IMR-90 (cell line): ENCODE data around the gene AKT1S1. TPM values are rescaled to one million over a fixed set of nuclear protein-coding genes. Genes with fewer than 3 reads are reported as not detected.

Experiments used
- ATAC-seq: fragments of 200-7000 bp; cut with Tn5 transposase; 2 replicates; pipeline ENCODE4 v1.9.1; 2020; ENCODE audit warnings: low read depth, mild to moderate bottlenecking, moderate library complexity
- BruUV-seq: library from RNA; stranded (reverse); fragments of 400-500 nt; replicated peaks from 2 replicates; lab custom pipeline; 2021; lab: Mats Ljungman, UMichigan
- CTCF ChIA-PET: fragments of 300-600 bp; formaldehyde crosslinking; extraction: SDS; loops from one replicate; lab custom pipeline; 2021; ENCODE audit warnings: antibody characterized with exemption; lab: Yijun Ruan, JAX
- POLR2A ChIA-PET: fragments of 300-600 bp; sonication (Branson Sonifier 250); formaldehyde crosslinking; loops from one replicate; lab custom pipeline; 2022; ENCODE audit warnings: antibody characterized with exemption; ENCODE audit not compliant: unreplicated experiment; lab: Charles Lee
- DNase-seq: peaks from one replicate; pipeline ENCODE4 v3.0.0; 2013
- H2AFZ ChIP-seq: replicated peaks from 2 replicates; pipeline ENCODE3; 2013; ENCODE audit warnings: low read length, mild to moderate bottlenecking; ENCODE audit not compliant: poor library complexity
- H2AK5ac ChIP-seq: 2 replicates; pipeline ENCODE4 v1.6.1; 2013; ENCODE audit warnings: low read depth, low read length, inconsistent platforms
- H2AK9ac ChIP-seq: replicated peaks from 2 replicates; pipeline ENCODE3; 2013; ENCODE audit warnings: mild to moderate bottlenecking, low read depth, low read length, moderate library complexity; ENCODE audit not compliant: poor library complexity
- H2BK120ac ChIP-seq: 2 replicates; pipeline ENCODE4 v1.6.1; 2013; ENCODE audit warnings: low read depth, low read length, inconsistent platforms
- H2BK15ac ChIP-seq: 3 replicates; pipeline ENCODE4 v1.6.1; 2013; ENCODE audit warnings: low read depth, low read length, inconsistent platforms
- H2BK20ac ChIP-seq: 2 replicates; pipeline ENCODE4 v1.6.1; 2013; ENCODE audit warnings: low read depth, mild to moderate bottlenecking, inconsistent platforms, low read length, moderate library complexity
- H2BK5ac ChIP-seq: 2 replicates; pipeline ENCODE4 v1.6.1; 2013; ENCODE audit warnings: mild to moderate bottlenecking, low read depth, low read length, inconsistent platforms; ENCODE audit not compliant: poor library complexity, severe bottlenecking
- H3K14ac ChIP-seq: replicated peaks from 2 replicates; pipeline ENCODE4 v1.6.1; 2013; ENCODE audit warnings: low read depth, low read length, inconsistent platforms
- H3K18ac ChIP-seq: 2 replicates; pipeline ENCODE4 v1.6.1; 2013; ENCODE audit warnings: low read depth, low read length, control low read depth
- H3K23ac ChIP-seq: 2 replicates; pipeline ENCODE4 v1.6.1; 2013; ENCODE audit warnings: low read depth, low read length, inconsistent platforms
- H3K27ac ChIP-seq: 2 replicates; pipeline ENCODE4 v1.5.1; 2013; ENCODE audit warnings: mild to moderate bottlenecking, control low read depth, low read length; ENCODE audit not compliant: insufficient read depth
- H3K27me3 ChIP-seq: 2 replicates; pipeline ENCODE4 v1.6.1; 2013; ENCODE audit warnings: low read length; ENCODE audit not compliant: control insufficient read depth, insufficient read depth
- H3K36me3 ChIP-seq: 2 replicates; pipeline ENCODE4 v1.6.1; 2013; ENCODE audit warnings: low read length, mixed read lengths; ENCODE audit not compliant: control insufficient read depth, insufficient read depth
- H3K4ac ChIP-seq: 2 replicates; pipeline ENCODE4 v1.6.1; 2013; ENCODE audit warnings: low read depth, low read length, inconsistent platforms
- H3K4me1 ChIP-seq: 2 replicates; pipeline ENCODE4 v1.6.1; 2013; ENCODE audit warnings: low read length, mixed read lengths; ENCODE audit not compliant: control insufficient read depth, insufficient read depth
- H3K4me2 ChIP-seq: 2 replicates; pipeline ENCODE4 v1.6.1; 2013; ENCODE audit warnings: low read depth, mild to moderate bottlenecking, control low read depth, low read length, moderate library complexity
- H3K4me3 ChIP-seq: 2 replicates; pipeline ENCODE4 v1.5.1; 2013; ENCODE audit warnings: low read depth, mild to moderate bottlenecking, control low read depth, low read length, moderate library complexity; ENCODE audit not compliant: insufficient read depth
- H3K56ac ChIP-seq: 2 replicates; pipeline ENCODE4 v1.6.1; 2013; ENCODE audit warnings: low read length, inconsistent platforms; ENCODE audit not compliant: insufficient read depth; ENCODE audit errors: extremely low read depth
- H3K79me1 ChIP-seq, 2 experiments: 2 replicates each; pipeline ENCODE4 v1.6.1; 2013; ENCODE audit warnings: low read length in 2 of 2, inconsistent platforms in 1 of 2, low read depth in 1 of 2
- H3K9ac ChIP-seq: 2 replicates; pipeline ENCODE4 v1.6.1; 2013; ENCODE audit warnings: low read depth, low read length, control low read depth
- H3K9me1 ChIP-seq: 2 replicates; pipeline ENCODE4 v1.6.1; 2013; ENCODE audit warnings: low read length, inconsistent platforms; ENCODE audit not compliant: insufficient read depth
- H3K9me3 ChIP-seq: 2 replicates; pipeline ENCODE4 v1.6.1; 2013; ENCODE audit warnings: low read length; ENCODE audit not compliant: control insufficient read depth, insufficient read depth
- H4K20me1 ChIP-seq: 2 replicates; pipeline ENCODE4 v1.6.1; 2013; ENCODE audit warnings: low read length, inconsistent platforms; ENCODE audit not compliant: insufficient read depth
- H4K5ac ChIP-seq: 2 replicates; pipeline ENCODE4 v1.6.1; 2013; ENCODE audit warnings: mild to moderate bottlenecking, low read depth, low read length, control low read depth
- H4K8ac ChIP-seq, 2 experiments: 2 replicates each; pipeline ENCODE4 v1.6.1; 2013; ENCODE audit warnings: low read depth in 2 of 2, low read length in 2 of 2, control low read depth in 1 of 2, inconsistent platforms in 1 of 2
- H4K91ac ChIP-seq: 2 replicates; pipeline ENCODE4 v1.6.1; 2013; ENCODE audit warnings: low read depth, low read length, inconsistent platforms; ENCODE audit not compliant: insufficient read depth
- ELK1 ChIP-seq: fragments of 150-350 bp; IDR thresholded peaks from 2 replicates; pipeline ENCODE4 v1.6.1; 2016; ENCODE audit warnings: low read depth, mild to moderate bottlenecking, low read length, moderate library complexity, borderline replicate concordance
- MAFK ChIP-seq: IDR thresholded peaks from 2 replicates; pipeline ENCODE4 v1.6.1; 2012; ENCODE audit warnings: low read depth, low read length, improper control_type of control experiment
- NFE2L2 ChIP-seq: fragments of 150-350 bp; IDR thresholded peaks from 2 replicates; pipeline ENCODE4 v1.6.1; 2016; ENCODE audit warnings: low read depth, mild to moderate bottlenecking, low read length
- RAD21 ChIP-seq: IDR thresholded peaks from 2 replicates; pipeline ENCODE4 v1.6.1; 2012; ENCODE audit warnings: low read length, improper control_type of control experiment
- RCOR1 ChIP-seq: IDR thresholded peaks from 2 replicates; pipeline ENCODE4 v1.6.1; 2012; ENCODE audit warnings: mild to moderate bottlenecking, low read length, improper control_type of control experiment; ENCODE audit not compliant: insufficient replicate concordance
- RFX5 ChIP-seq: IDR thresholded peaks from 2 replicates; pipeline ENCODE4 v1.8.0; 2012; ENCODE audit warnings: low read depth, mild to moderate bottlenecking, low read length, moderate library complexity
- WGBS, 2 experiments: methylation state at CpG; one replicate each; pipeline versions ENCODE4 v1.1.5 to v1.1.7; 2013; ENCODE audit warnings: missing lambda C conversion rate in 2 of 2; ENCODE audit not compliant: insufficient read length in 1 of 2; ENCODE audit errors: extremely low coverage in 2 of 2; 5-methylcytosine and 5-hydroxymethylcytosine counted together
- dilution Hi-C: fragments of 300-500 bp; cut with HindIII; formaldehyde crosslinking; loops from one replicate; pipeline ENCODE4 v1.14.3; 2018; ENCODE audit warnings: low sequenced_read_pairs; ENCODE audit not compliant: unreplicated experiment
- in situ Hi-C: fragments of 300-500 bp; cut with MboI; formaldehyde crosslinking; loops from 3 replicates; pipeline ENCODE4 v1.14.3; 2019; ENCODE audit warnings: low sequenced_read_pairs, inconsistent platforms, mixed read lengths
- intact Hi-C: fragments of 100-400 bp; cut with micrococcal nuclease; formaldehyde crosslinking; loops from 2 replicates; pipeline ENCODE4 v1.10.0; 2022
- polyA plus RNA-seq, 3 experiments: library from polyadenylated mRNA; depleted of rRNA; stranded (reverse); fragments of >200 nt; gene quantifications; 2 replicates each; pipeline ENCODE4 v1.2.3, GENCODE V29; 2012; ENCODE audit warnings: low replicate concordance in 1 of 3
- total RNA-seq: library from RNA; depleted of rRNA; stranded (reverse); fragments of >200 nt; gene quantifications from 2 replicates; pipeline ENCODE4 v1.2.3, GENCODE V29; 2012

Gene AKT1S1
- total and polyA plus RNA-seq, 2 of the 4 experiments (the other 2 are of a cell fraction) = 3.6 to 54.4 TPM

GRCh38 chr19:49823472-49823871, 53.7 kb downstream of the AKT1S1 start:
- BruUV-seq = no TSS peak
- intact Hi-C loops = no loop called here
- peaks cover 29% of the 10 kb centered on the region for H4K20me1 ChIP-seq

More at GRCh38 chr19:49823472-49823871, 53.7 kb downstream of the AKT1S1 start:
- no peak overlapping the region for H2BK15ac ChIP-seq
- peaks cover 24% of the 10 kb centered on the region for H3K36me3 ChIP-seq
- H3K27ac ChIP-seq = no peak overlapping the region
- peaks cover 3% of the 10 kb centered on the region; the same call in 1 of the 2 replicates for H3K9me1 ChIP-seq
- peaks cover 22 to 77% of the 10 kb centered on the region in 2 experiments for H3K79me1 ChIP-seq
- no peak overlapping the region for H4K5ac ChIP-seq
- no peak overlapping the region for H3K18ac ChIP-seq
- no peak overlapping the region for H4K8ac ChIP-seq
- H3K9ac ChIP-seq = no peak overlapping the region
- no peaks in the 10 kb centered on the region for H3K27me3 ChIP-seq
- ATAC-seq (no peak), DNase-seq (no peak)
- no peak overlapping the region for H3K4me2 ChIP-seq
- H3K4me1 ChIP-seq = peaks cover 6% of the 10 kb centered on the region
- no peak overlapping the region for H3K23ac ChIP-seq
- H2AK9ac ChIP-seq = peak overlapping the region; percentile 42
- in situ Hi-C loops (no loop called here), dilution Hi-C loops (no loop called here)
- H3K9me3 ChIP-seq = no peaks in the 10 kb centered on the region
- H2AFZ ChIP-seq = no peak overlapping the region
- H2BK120ac ChIP-seq = no peak overlapping the region
- POLR2A ChIA-PET = no interaction called here
- H2BK20ac ChIP-seq = no peak overlapping the region
- no peak overlapping the region for H2AK5ac ChIP-seq
- H3K14ac ChIP-seq = no peak overlapping the region
- CTCF ChIA-PET = no interaction called here
- no peak overlapping the region for H3K4ac ChIP-seq
- no peak overlapping the region for H3K56ac ChIP-seq
- H2BK5ac ChIP-seq = no peak overlapping the region
- no peak overlapping the region for H4K91ac ChIP-seq
- 80% methylated on average over 3 of the region's 12 CpGs; no CpG with 5 or more reads in 1 of the 2 experiments for WGBS, 2 experiments
- TF ChIP-seq MAFK = no peak
- no peak for TF ChIP-seq RFX5
- TF ChIP-seq RAD21 = no peak
- no peak for TF ChIP-seq NFE2L2
- no peak for TF ChIP-seq ELK1
- TF ChIP-seq RCOR1 = no peak
- no peak overlapping the region for H3K4me3 ChIP-seq
